PFSK-1 (cell line): ENCODE results near the gene MAEA.

ENCODE experiments used
- FOXP2 ChIP-seq: optimal IDR thresholded peaks from 2 replicates; pipeline ENCODE3; 2011; ENCODE audit warnings: borderline replicate concordance, control low read depth, inconsistent platforms; ENCODE audit not compliant: insufficient read depth; ENCODE audit errors: extremely low read length, extremely low read depth
- POLR2AphosphoS5 ChIP-seq: IDR thresholded peaks from 2 replicates; pipeline ENCODE4 v1.6.1; 2012; ENCODE audit warnings: low read depth, mild to moderate bottlenecking, control low read depth, low read length, moderate library complexity
- SIN3A ChIP-seq: IDR thresholded peaks from 2 replicates; pipeline ENCODE4 v1.6.1; 2012; ENCODE audit warnings: mild to moderate bottlenecking, low read length, moderate library complexity, borderline replicate concordance; ENCODE audit not compliant: insufficient read depth
- TAF1 ChIP-seq: IDR thresholded peaks from 2 replicates; pipeline ENCODE4 v1.6.1; 2012; ENCODE audit warnings: low read length, control low read depth, borderline replicate concordance; ENCODE audit not compliant: insufficient read depth
- TF ChIP-seq, protein P1 (sequence below), 2 experiments: IDR thresholded peaks; 2 replicates each; pipeline versions ENCODE4 v1.6.1 to v1.8.0; 2011 to 2012; ENCODE audit warnings: low read depth in 2 of 2, low read length in 2 of 2, control low read depth in 1 of 2, inconsistent platforms in 1 of 2, mild to moderate bottlenecking in 1 of 2, moderate library complexity in 1 of 2; ENCODE audit not compliant: insufficient read depth in 1 of 2

DNA sequence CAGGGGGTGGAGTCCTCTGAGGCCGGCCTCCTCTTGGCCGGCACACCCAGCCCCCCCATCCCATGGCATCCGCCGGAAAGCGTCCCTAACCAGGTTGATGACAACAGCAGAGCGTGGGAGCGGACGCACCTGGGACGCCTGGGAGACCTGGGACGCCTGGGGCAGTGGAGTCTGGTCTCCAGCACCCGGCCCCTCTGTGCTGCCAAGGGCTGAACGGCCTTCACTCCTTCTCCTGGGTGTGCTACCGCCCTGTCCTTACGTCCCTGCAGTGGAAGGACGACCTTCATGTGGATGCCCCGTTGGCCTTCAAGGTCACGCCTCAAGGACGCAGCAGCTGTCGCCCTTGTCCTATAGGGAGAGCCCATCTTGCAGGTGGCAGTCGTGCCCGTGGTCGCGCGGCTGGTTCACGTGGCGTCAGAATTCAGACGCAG lies 89.7 kb downstream of the MAEA start:
- TF ChIP-seq POLR2AphosphoS5 = no peak
- TF ChIP-seq, protein P1, sequence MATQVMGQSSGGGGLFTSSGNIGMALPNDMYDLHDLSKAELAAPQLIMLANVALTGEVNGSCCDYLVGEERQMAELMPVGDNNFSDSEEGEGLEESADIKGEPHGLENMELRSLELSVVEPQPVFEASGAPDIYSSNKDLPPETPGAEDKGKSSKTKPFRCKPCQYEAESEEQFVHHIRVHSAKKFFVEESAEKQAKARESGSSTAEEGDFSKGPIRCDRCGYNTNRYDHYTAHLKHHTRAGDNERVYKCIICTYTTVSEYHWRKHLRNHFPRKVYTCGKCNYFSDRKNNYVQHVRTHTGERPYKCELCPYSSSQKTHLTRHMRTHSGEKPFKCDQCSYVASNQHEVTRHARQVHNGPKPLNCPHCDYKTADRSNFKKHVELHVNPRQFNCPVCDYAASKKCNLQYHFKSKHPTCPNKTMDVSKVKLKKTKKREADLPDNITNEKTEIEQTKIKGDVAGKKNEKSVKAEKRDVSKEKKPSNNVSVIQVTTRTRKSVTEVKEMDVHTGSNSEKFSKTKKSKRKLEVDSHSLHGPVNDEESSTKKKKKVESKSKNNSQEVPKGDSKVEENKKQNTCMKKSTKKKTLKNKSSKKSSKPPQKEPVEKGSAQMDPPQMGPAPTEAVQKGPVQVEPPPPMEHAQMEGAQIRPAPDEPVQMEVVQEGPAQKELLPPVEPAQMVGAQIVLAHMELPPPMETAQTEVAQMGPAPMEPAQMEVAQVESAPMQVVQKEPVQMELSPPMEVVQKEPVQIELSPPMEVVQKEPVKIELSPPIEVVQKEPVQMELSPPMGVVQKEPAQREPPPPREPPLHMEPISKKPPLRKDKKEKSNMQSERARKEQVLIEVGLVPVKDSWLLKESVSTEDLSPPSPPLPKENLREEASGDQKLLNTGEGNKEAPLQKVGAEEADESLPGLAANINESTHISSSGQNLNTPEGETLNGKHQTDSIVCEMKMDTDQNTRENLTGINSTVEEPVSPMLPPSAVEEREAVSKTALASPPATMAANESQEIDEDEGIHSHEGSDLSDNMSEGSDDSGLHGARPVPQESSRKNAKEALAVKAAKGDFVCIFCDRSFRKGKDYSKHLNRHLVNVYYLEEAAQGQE (IDR thresholded peaks at IDR 0.05; ENCODE audit: insufficient read depth in 1 of 2, low read depth in 2 of 2, low read length in 2 of 2) = no peak
- TF ChIP-seq FOXP2 = no peak
- no peak for TF ChIP-seq TAF1
- no peak for TF ChIP-seq SIN3A
